Natural killer cell (primary cell): ENCODE data around the gene BPHL. TPM values are rescaled to one million over a fixed set of nuclear protein-coding genes. Genes with fewer than 3 reads are reported as not detected.

Source experiments
- ATAC-seq, 3 donors: fragments of 150-1000 bp in 2 of 3; fragments of 200-7000 bp in 1 of 3; cut with Tn5 transposase; 1 replicate in 1 of 3; 2 replicates in 2 of 3; pipeline ENCODE4 v1.10.0; 2021; ENCODE audit warnings: mild to moderate bottlenecking in 2 of 3, moderate library complexity in 2 of 3
- DNase-seq, 2 donors: peaks; one replicate each; pipeline versions ENCODE4 v3.0.0 to v3.0.0-alpha.2; 2013 to 2021; ENCODE audit warnings: mixed read lengths in 1 of 2
- H3K27ac ChIP-seq: one replicate; pipeline ENCODE4 v1.5.1; 2013; ENCODE audit warnings: mild to moderate bottlenecking, low read length
- H3K27me3 ChIP-seq: one replicate; pipeline ENCODE4 v1.6.1; 2013; ENCODE audit warnings: low read length; ENCODE audit not compliant: control insufficient read depth, insufficient read depth
- H3K36me3 ChIP-seq: one replicate; pipeline ENCODE4 v1.6.1; 2013; ENCODE audit warnings: low read length; ENCODE audit not compliant: control insufficient read depth, insufficient read depth
- H3K4me1 ChIP-seq: one replicate; pipeline ENCODE4 v1.6.1; 2013; ENCODE audit warnings: low read length; ENCODE audit not compliant: control insufficient read depth, insufficient read depth
- H3K4me3 ChIP-seq: one replicate; pipeline ENCODE4 v1.5.1; 2013; ENCODE audit warnings: low read length
- H3K9me3 ChIP-seq: one replicate; pipeline ENCODE4 v1.6.1; 2013; ENCODE audit warnings: low read length; ENCODE audit not compliant: control insufficient read depth, insufficient read depth
- H3K27ac Mint-ChIP-seq, 2 donors: one replicate each; pipeline ENCODE4 v1.8.0; 2022; ENCODE audit warnings: mild to moderate bottlenecking in 2 of 2, mixed read lengths in 2 of 2, moderate library complexity in 1 of 2
- H3K27me3 Mint-ChIP-seq, 2 donors: one replicate each; pipeline ENCODE4 v1.8.0; 2022; ENCODE audit warnings: low read depth in 2 of 2, mixed read lengths in 2 of 2
- H3K36me3 Mint-ChIP-seq: one replicate; pipeline ENCODE4 v1.8.0; 2022; ENCODE audit warnings: mixed read lengths
- H3K4me1 Mint-ChIP-seq, 2 donors: one replicate each; pipeline ENCODE4 v1.8.0; 2022; ENCODE audit warnings: mixed read lengths in 2 of 2
- H3K4me3 Mint-ChIP-seq: one replicate; pipeline ENCODE4 v1.8.0; 2022; ENCODE audit warnings: mild to moderate bottlenecking, moderate library complexity, mixed read lengths
- H3K9me3 Mint-ChIP-seq, 2 donors: one replicate each; pipeline ENCODE4 v1.8.0; 2022; ENCODE audit warnings: mixed read lengths in 2 of 2
- WGBS: methylation state at CpG from one replicate; pipeline ENCODE4 v1.1.7; 2013; ENCODE audit warnings: missing lambda C conversion rate; ENCODE audit not compliant: insufficient coverage; 5-methylcytosine and 5-hydroxymethylcytosine counted together
- intact Hi-C: fragments of 100-400 bp; cut with micrococcal nuclease; formaldehyde crosslinking; loops from one replicate; pipeline ENCODE4 v1.14.2; 2022
- total RNA-seq, 4 donors: library from RNA; stranded (reverse); fragments of 120-200 nt in 1 of 4; gene quantifications; one replicate each; pipeline versions ENCODE4 v1.2.3 to v1.2.4, GENCODE V29; 2013 to 2022
- TF ChIP-seq, protein P1 (sequence below): fragments of 200-600 bp; IDR thresholded peaks from one replicate; pipeline ENCODE4 v1.8.0; 2022; ENCODE audit warnings: antibody characterized with exemption

The BPHL gene
- total RNA-seq, 3 donors from 2014 or later (not counting 1 experiment from before 2014, with no cell fraction given): 2.9 to 5.9 (median 5.7) TPM

DNA sequence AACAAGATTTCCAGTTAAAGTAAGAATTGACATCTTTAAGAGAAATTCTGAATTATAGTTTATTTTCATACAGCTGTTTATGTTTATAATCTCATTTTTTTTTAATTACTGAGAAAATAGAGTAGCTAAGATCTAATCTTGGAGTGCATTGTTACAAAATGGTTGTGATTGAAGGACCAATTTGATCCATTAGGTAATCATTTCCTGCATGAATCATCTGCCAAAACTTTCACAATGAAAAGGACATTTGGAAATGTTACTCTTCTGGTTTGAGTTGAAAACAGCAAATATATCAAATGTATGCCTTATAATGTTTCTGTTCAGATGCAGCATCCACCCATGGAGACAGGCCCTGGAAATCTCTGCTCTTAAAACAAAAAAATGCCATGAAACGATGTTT is 19.8 kb downstream of the BPHL start:
- WGBS: 91% methylated on average over 1 of the region's 1 CpG

GRCh38 chr6:3139090-3139903 is 20.8 kb downstream of the BPHL start:
- H3K27me3 Mint-ChIP-seq: no peaks in the 10 kb centered on the region
- Histone ChIP-seq H3K27me3 (no peaks in the 10 kb centered on the region), H3K4me3 (no peak overlapping the region), H3K27ac (no peak overlapping the region), H3K4me1 (peaks cover 5% of the 10 kb centered on the region), H3K9me3 (no peaks in the 10 kb centered on the region), H3K36me3 (peaks cover 10% of the 10 kb centered on the region)
- intact Hi-C loops: no loop called here
- TF ChIP-seq, protein P1, sequence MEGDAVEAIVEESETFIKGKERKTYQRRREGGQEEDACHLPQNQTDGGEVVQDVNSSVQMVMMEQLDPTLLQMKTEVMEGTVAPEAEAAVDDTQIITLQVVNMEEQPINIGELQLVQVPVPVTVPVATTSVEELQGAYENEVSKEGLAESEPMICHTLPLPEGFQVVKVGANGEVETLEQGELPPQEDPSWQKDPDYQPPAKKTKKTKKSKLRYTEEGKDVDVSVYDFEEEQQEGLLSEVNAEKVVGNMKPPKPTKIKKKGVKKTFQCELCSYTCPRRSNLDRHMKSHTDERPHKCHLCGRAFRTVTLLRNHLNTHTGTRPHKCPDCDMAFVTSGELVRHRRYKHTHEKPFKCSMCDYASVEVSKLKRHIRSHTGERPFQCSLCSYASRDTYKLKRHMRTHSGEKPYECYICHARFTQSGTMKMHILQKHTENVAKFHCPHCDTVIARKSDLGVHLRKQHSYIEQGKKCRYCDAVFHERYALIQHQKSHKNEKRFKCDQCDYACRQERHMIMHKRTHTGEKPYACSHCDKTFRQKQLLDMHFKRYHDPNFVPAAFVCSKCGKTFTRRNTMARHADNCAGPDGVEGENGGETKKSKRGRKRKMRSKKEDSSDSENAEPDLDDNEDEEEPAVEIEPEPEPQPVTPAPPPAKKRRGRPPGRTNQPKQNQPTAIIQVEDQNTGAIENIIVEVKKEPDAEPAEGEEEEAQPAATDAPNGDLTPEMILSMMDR: no peak
- no peak overlapping the region for H3K27ac Mint-ChIP-seq
- DNase-seq (no peak), ATAC-seq (no peak)
- no peaks in the 10 kb centered on the region for H3K9me3 Mint-ChIP-seq
- peaks cover 11% of the 10 kb centered on the region for H3K36me3 Mint-ChIP-seq
- H3K4me3 Mint-ChIP-seq: no peak overlapping the region
- 39% methylated on average over 14 of the region's 14 CpGs for WGBS
- no peaks in the 10 kb centered on the region for H3K4me1 Mint-ChIP-seq

More for the DNA sequence above, 19.8 kb downstream of the BPHL start:
- H3K36me3 Mint-ChIP-seq: peaks cover 11% of the 10 kb centered on the region
- intact Hi-C loops: no loop called here
- H3K27ac Mint-ChIP-seq: no peak overlapping the region
- no peaks in the 10 kb centered on the region for H3K9me3 Mint-ChIP-seq
- DNase-seq (no peak), ATAC-seq (no peak)
- H3K4me3 Mint-ChIP-seq: no peak overlapping the region
- H3K27me3 Mint-ChIP-seq: no peaks in the 10 kb centered on the region
- no peak overlapping the region for H3K27ac ChIP-seq
- no peaks in the 10 kb centered on the region for H3K9me3 ChIP-seq
- H3K4me1 Mint-ChIP-seq: no peaks in the 10 kb centered on the region
- peaks cover 10% of the 10 kb centered on the region for H3K36me3 ChIP-seq
- no peak overlapping the region for H3K4me3 ChIP-seq
- TF ChIP-seq, protein P1: no peak
- H3K4me1 ChIP-seq: peaks cover 5% of the 10 kb centered on the region
- H3K27me3 ChIP-seq: no peaks in the 10 kb centered on the region

DNA sequence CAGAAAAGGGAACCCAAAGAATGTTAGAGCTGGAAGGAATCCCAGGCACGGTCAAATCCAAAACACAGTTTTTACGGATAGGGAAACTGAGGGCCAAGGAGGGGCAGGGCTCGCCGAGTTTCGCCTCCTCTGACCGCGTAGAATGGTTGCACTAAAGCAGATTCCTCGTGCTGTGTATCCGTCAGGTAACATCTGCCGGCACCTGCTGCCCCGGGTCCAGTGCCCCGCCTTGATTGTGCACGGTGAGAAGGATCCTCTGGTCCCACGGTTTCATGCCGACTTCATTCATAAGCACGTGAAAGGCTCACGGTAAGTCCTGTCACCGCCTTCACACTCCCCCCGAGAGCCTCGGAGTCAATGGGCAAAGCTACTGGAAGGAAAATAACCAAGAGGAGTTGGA is 21.7 kb downstream of the BPHL start:
- H3K27me3 ChIP-seq: no peaks in the 10 kb centered on the region
- peaks cover 11% of the 10 kb centered on the region for H3K36me3 Mint-ChIP-seq
- DNase-seq (no peak), ATAC-seq (no peak)
- WGBS: 95% methylated on average over 20 of the region's 20 CpGs
- H3K27me3 Mint-ChIP-seq: no peaks in the 10 kb centered on the region
- intact Hi-C loops: no loop called here
- peaks cover 5% of the 10 kb centered on the region for H3K4me1 ChIP-seq
- H3K9me3 Mint-ChIP-seq: no peaks in the 10 kb centered on the region
- peaks cover 10% of the 10 kb centered on the region for H3K36me3 ChIP-seq
- no peak overlapping the region for H3K4me3 Mint-ChIP-seq
- TF ChIP-seq, protein P1: no peak
- no peaks in the 10 kb centered on the region for H3K9me3 ChIP-seq
- no peak overlapping the region for H3K4me3 ChIP-seq
- H3K27ac Mint-ChIP-seq: no peak overlapping the region
- H3K4me1 Mint-ChIP-seq: no peaks in the 10 kb centered on the region
- no peak overlapping the region for H3K27ac ChIP-seq

GRCh38 chr6:3142536-3142935 is 24.0 kb downstream of the BPHL start:
- Histone ChIP-seq H3K4me1 (peaks cover 5% of the 10 kb centered on the region), H3K4me3 (no peak overlapping the region), H3K27ac (no peak overlapping the region), H3K9me3 (no peaks in the 10 kb centered on the region), H3K36me3 (peaks cover 5% of the 10 kb centered on the region), H3K27me3 (no peaks in the 10 kb centered on the region)
- ATAC-seq (no peak), DNase-seq (no peak)
- H3K4me1 Mint-ChIP-seq: no peaks in the 10 kb centered on the region
- no peaks in the 10 kb centered on the region for H3K27me3 Mint-ChIP-seq
- no peaks in the 10 kb centered on the region for H3K9me3 Mint-ChIP-seq
- TF ChIP-seq, protein P1: no peak
- H3K36me3 Mint-ChIP-seq: peaks cover 11% of the 10 kb centered on the region
- no peak overlapping the region for H3K4me3 Mint-ChIP-seq
- intact Hi-C loops: no loop called here
- H3K27ac Mint-ChIP-seq: no peak overlapping the region
